NT2/D1 (cell line): ENCODE measurements around the gene FRMD3.

Experiments used
- SUZ12 ChIP-seq: IDR thresholded peaks from 2 replicates; pipeline ENCODE4 v1.6.1; 2011; ENCODE audit not compliant: insufficient read length, insufficient read depth; ENCODE audit errors: extremely low read depth
- YY1 ChIP-seq: IDR thresholded peaks from 2 replicates; pipeline ENCODE4 v1.6.1; 2011; ENCODE audit not compliant: insufficient read length, insufficient read depth

DNA sequence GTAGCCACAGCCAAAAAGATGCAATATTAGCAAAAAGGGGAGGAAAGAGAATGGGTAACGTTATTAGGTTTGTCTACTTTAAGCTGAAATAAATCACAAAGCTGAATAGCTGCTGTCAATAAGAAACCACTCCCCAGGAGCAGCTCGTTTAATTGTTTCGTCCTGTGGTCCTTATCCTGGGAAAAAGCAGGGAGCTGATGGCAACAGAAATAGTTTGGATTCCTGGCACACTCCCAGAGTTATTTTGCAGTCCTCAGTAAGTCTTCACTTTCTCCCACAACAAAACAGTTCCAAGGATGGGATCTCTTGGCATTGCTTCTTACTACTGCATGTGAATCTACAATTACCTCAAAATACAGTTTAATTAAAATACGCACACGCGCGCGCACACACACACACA, 28.8 kb downstream of the FRMD3 start:
- TF ChIP-seq YY1 (no peak), SUZ12 (no peak)
